IMR-90 (cell line): ENCODE data around the gene SARS2. TPM values are rescaled to one million over a fixed set of nuclear protein-coding genes. Genes with fewer than 3 reads are reported as not detected.

Experiments
- ATAC-seq: fragments of 200-7000 bp; cut with Tn5 transposase; 2 replicates; pipeline ENCODE4 v1.9.1; 2020; ENCODE audit warnings: low read depth, mild to moderate bottlenecking, moderate library complexity
- BruUV-seq: library from RNA; stranded (reverse); fragments of 400-500 nt; replicated peaks from 2 replicates; lab custom pipeline; 2021; lab: Mats Ljungman, UMichigan
- CTCF ChIA-PET: fragments of 300-600 bp; formaldehyde crosslinking; extraction: SDS; loops from one replicate; lab custom pipeline; 2021; ENCODE audit warnings: antibody characterized with exemption; lab: Yijun Ruan, JAX
- POLR2A ChIA-PET: fragments of 300-600 bp; sonication (Branson Sonifier 250); formaldehyde crosslinking; loops from one replicate; lab custom pipeline; 2022; ENCODE audit warnings: antibody characterized with exemption; ENCODE audit not compliant: unreplicated experiment; lab: Charles Lee
- DNase-seq: peaks from one replicate; pipeline ENCODE4 v3.0.0; 2013
- H2AFZ ChIP-seq: replicated peaks from 2 replicates; pipeline ENCODE3; 2013; ENCODE audit warnings: low read length, mild to moderate bottlenecking; ENCODE audit not compliant: poor library complexity
- H2AK5ac ChIP-seq: 2 replicates; pipeline ENCODE4 v1.6.1; 2013; ENCODE audit warnings: low read depth, low read length, inconsistent platforms
- H2AK9ac ChIP-seq: replicated peaks from 2 replicates; pipeline ENCODE3; 2013; ENCODE audit warnings: mild to moderate bottlenecking, low read depth, low read length, moderate library complexity; ENCODE audit not compliant: poor library complexity
- H2BK120ac ChIP-seq: 2 replicates; pipeline ENCODE4 v1.6.1; 2013; ENCODE audit warnings: low read depth, low read length, inconsistent platforms
- H2BK15ac ChIP-seq: 3 replicates; pipeline ENCODE4 v1.6.1; 2013; ENCODE audit warnings: low read depth, low read length, inconsistent platforms
- H2BK20ac ChIP-seq: 2 replicates; pipeline ENCODE4 v1.6.1; 2013; ENCODE audit warnings: low read depth, mild to moderate bottlenecking, inconsistent platforms, low read length, moderate library complexity
- H2BK5ac ChIP-seq: 2 replicates; pipeline ENCODE4 v1.6.1; 2013; ENCODE audit warnings: mild to moderate bottlenecking, low read depth, low read length, inconsistent platforms; ENCODE audit not compliant: poor library complexity, severe bottlenecking
- H3K14ac ChIP-seq: replicated peaks from 2 replicates; pipeline ENCODE4 v1.6.1; 2013; ENCODE audit warnings: low read depth, low read length, inconsistent platforms
- H3K18ac ChIP-seq: 2 replicates; pipeline ENCODE4 v1.6.1; 2013; ENCODE audit warnings: low read depth, low read length, control low read depth
- H3K23ac ChIP-seq: 2 replicates; pipeline ENCODE4 v1.6.1; 2013; ENCODE audit warnings: low read depth, low read length, inconsistent platforms
- H3K27ac ChIP-seq: 2 replicates; pipeline ENCODE4 v1.5.1; 2013; ENCODE audit warnings: mild to moderate bottlenecking, control low read depth, low read length; ENCODE audit not compliant: insufficient read depth
- H3K27me3 ChIP-seq: 2 replicates; pipeline ENCODE4 v1.6.1; 2013; ENCODE audit warnings: low read length; ENCODE audit not compliant: control insufficient read depth, insufficient read depth
- H3K36me3 ChIP-seq: 2 replicates; pipeline ENCODE4 v1.6.1; 2013; ENCODE audit warnings: low read length, mixed read lengths; ENCODE audit not compliant: control insufficient read depth, insufficient read depth
- H3K4ac ChIP-seq: 2 replicates; pipeline ENCODE4 v1.6.1; 2013; ENCODE audit warnings: low read depth, low read length, inconsistent platforms
- H3K4me1 ChIP-seq: 2 replicates; pipeline ENCODE4 v1.6.1; 2013; ENCODE audit warnings: low read length, mixed read lengths; ENCODE audit not compliant: control insufficient read depth, insufficient read depth
- H3K4me2 ChIP-seq: 2 replicates; pipeline ENCODE4 v1.6.1; 2013; ENCODE audit warnings: low read depth, mild to moderate bottlenecking, control low read depth, low read length, moderate library complexity
- H3K4me3 ChIP-seq: 2 replicates; pipeline ENCODE4 v1.5.1; 2013; ENCODE audit warnings: low read depth, mild to moderate bottlenecking, control low read depth, low read length, moderate library complexity; ENCODE audit not compliant: insufficient read depth
- H3K56ac ChIP-seq: 2 replicates; pipeline ENCODE4 v1.6.1; 2013; ENCODE audit warnings: low read length, inconsistent platforms; ENCODE audit not compliant: insufficient read depth; ENCODE audit errors: extremely low read depth
- H3K79me1 ChIP-seq, 2 experiments: 2 replicates each; pipeline ENCODE4 v1.6.1; 2013; ENCODE audit warnings: low read length in 2 of 2, inconsistent platforms in 1 of 2, low read depth in 1 of 2
- H3K9ac ChIP-seq: 2 replicates; pipeline ENCODE4 v1.6.1; 2013; ENCODE audit warnings: low read depth, low read length, control low read depth
- H3K9me1 ChIP-seq: 2 replicates; pipeline ENCODE4 v1.6.1; 2013; ENCODE audit warnings: low read length, inconsistent platforms; ENCODE audit not compliant: insufficient read depth
- H3K9me3 ChIP-seq: 2 replicates; pipeline ENCODE4 v1.6.1; 2013; ENCODE audit warnings: low read length; ENCODE audit not compliant: control insufficient read depth, insufficient read depth
- H4K20me1 ChIP-seq: 2 replicates; pipeline ENCODE4 v1.6.1; 2013; ENCODE audit warnings: low read length, inconsistent platforms; ENCODE audit not compliant: insufficient read depth
- H4K5ac ChIP-seq: 2 replicates; pipeline ENCODE4 v1.6.1; 2013; ENCODE audit warnings: mild to moderate bottlenecking, low read depth, low read length, control low read depth
- H4K8ac ChIP-seq, 2 experiments: 2 replicates each; pipeline ENCODE4 v1.6.1; 2013; ENCODE audit warnings: low read depth in 2 of 2, low read length in 2 of 2, control low read depth in 1 of 2, inconsistent platforms in 1 of 2
- H4K91ac ChIP-seq: 2 replicates; pipeline ENCODE4 v1.6.1; 2013; ENCODE audit warnings: low read depth, low read length, inconsistent platforms; ENCODE audit not compliant: insufficient read depth
- CTCF ChIP-seq: conservative IDR thresholded peaks from 2 replicates; pipeline ENCODE4 v1.5.1; 2012; ENCODE audit warnings: mild to moderate bottlenecking, low read depth, low read length, improper control_type of control experiment
- MAZ ChIP-seq: IDR thresholded peaks from 2 replicates; pipeline ENCODE4 v1.6.1; 2012; ENCODE audit warnings: low read depth, mild to moderate bottlenecking, low read length, improper control_type of control experiment, moderate library complexity, borderline replicate concordance
- RAD21 ChIP-seq: IDR thresholded peaks from 2 replicates; pipeline ENCODE4 v1.6.1; 2012; ENCODE audit warnings: low read length, improper control_type of control experiment
- WGBS, 2 experiments: methylation state at CpG; one replicate each; pipeline versions ENCODE4 v1.1.5 to v1.1.7; 2013; ENCODE audit warnings: missing lambda C conversion rate in 2 of 2; ENCODE audit not compliant: insufficient read length in 1 of 2; ENCODE audit errors: extremely low coverage in 2 of 2; 5-methylcytosine and 5-hydroxymethylcytosine counted together
- dilution Hi-C: fragments of 300-500 bp; cut with HindIII; formaldehyde crosslinking; loops from one replicate; pipeline ENCODE4 v1.14.3; 2018; ENCODE audit warnings: low sequenced_read_pairs; ENCODE audit not compliant: unreplicated experiment
- in situ Hi-C: fragments of 300-500 bp; cut with MboI; formaldehyde crosslinking; loops from 3 replicates; pipeline ENCODE4 v1.14.3; 2019; ENCODE audit warnings: low sequenced_read_pairs, inconsistent platforms, mixed read lengths
- intact Hi-C: fragments of 100-400 bp; cut with micrococcal nuclease; formaldehyde crosslinking; loops from 2 replicates; pipeline ENCODE4 v1.10.0; 2022
- polyA plus RNA-seq, 3 experiments: library from polyadenylated mRNA; depleted of rRNA; stranded (reverse); fragments of >200 nt; gene quantifications; 2 replicates each; pipeline ENCODE4 v1.2.3, GENCODE V29; 2012; ENCODE audit warnings: low replicate concordance in 1 of 3
- total RNA-seq: library from RNA; depleted of rRNA; stranded (reverse); fragments of >200 nt; gene quantifications from 2 replicates; pipeline ENCODE4 v1.2.3, GENCODE V29; 2012

The SARS2 gene
- total and polyA plus RNA-seq, 2 of the 4 experiments (the other 2 are of a cell fraction), result 10.8 to 33.4 TPM

- intact Hi-C loops, result no loop called here
- ATAC-seq (no peak), DNase-seq (peak; percentile 16)
- Histone ChIP-seq H3K4me3 (no peak overlapping the region), H2BK15ac (no peak overlapping the region), H4K91ac (no peak overlapping the region), H2AK9ac (no peak overlapping the region), H3K23ac (no peak overlapping the region), H2AFZ (no peak overlapping the region), H3K4ac (no peak overlapping the region), H3K56ac (no peak overlapping the region), H2BK5ac (no peak overlapping the region), H3K4me2 (no peak overlapping the region), H3K4me1 (peaks cover 2% of the 10 kb centered on the region; the same call in 1 of the 2 replicates), H2BK20ac (no peak overlapping the region), H4K5ac (no peak overlapping the region), H2BK120ac (no peak overlapping the region), H4K8ac (no peak overlapping the region), H3K9ac (no peak overlapping the region), H3K36me3 (no peaks in the 10 kb centered on the region), H3K18ac (no peak overlapping the region), H3K79me1 (no peaks in the 10 kb centered on the region), H3K9me3 (no peaks in the 10 kb centered on the region), H4K20me1 (no peaks in the 10 kb centered on the region; the same call in 1 of the 2 replicates), H3K27ac (no peak overlapping the region), H3K9me1 (0 out of 2 replicates have a peak, but pooled peaks cover 3% of the 10 kb centered on the region), H2AK5ac (no peak overlapping the region), H3K27me3 (no peaks in the 10 kb centered on the region), H3K14ac (no peak overlapping the region)
- TF ChIP-seq CTCF, result peak; percentile 33
- TF ChIP-seq RAD21, result 0 out of 2 replicates have a peak, but pooled peaks have one; percentile 16
- no peak for TF ChIP-seq MAZ
- POLR2A ChIA-PET, result no interaction called here
- CTCF ChIA-PET, result interaction anchor here (0.6 to 1.0 kb wide), 2 partner anchors 22 to 578 kb away, joined by 3 to 5 read pairs; partner anchors contain the start of genes MRPS12, PSMD8 and SARS2
- dilution Hi-C loops, result no loop called here
- no TSS peak for BruUV-seq
- in situ Hi-C loops, result loop anchor here (10.0 kb wide), 1 partner anchor 372 kb away; the partner anchor contains the start of gene LRFN1
- WGBS, 2 experiments, result 81 to 100% methylated on average over 1 to 8 of the region's 13 CpGs
These were observed 22.0 kb upstream of the SARS2 start for GRCh38 chr19:38952395-38953165.
